HEK293T (cell line): Measurements from ENCODE around the gene WDFY1.

Source experiments
- ARNT ChIP-seq: fragments of 450-650 bp; IDR thresholded peaks from 2 replicates; pipeline ENCODE4 v1.6.1; 2017; ENCODE audit warnings: mild to moderate bottlenecking
- BHLHE40 ChIP-seq: fragments of 450-650 bp; IDR thresholded peaks from 2 replicates; pipeline ENCODE4 v1.6.1; 2016; ENCODE audit warnings: mild to moderate bottlenecking, moderate library complexity, borderline replicate concordance
- CTBP1 ChIP-seq: fragments of 450-650 bp; IDR thresholded peaks from 2 replicates; pipeline ENCODE4 v1.6.1; 2016; ENCODE audit warnings: borderline replicate concordance
- ELF4 ChIP-seq: fragments of 450-650 bp; IDR thresholded peaks from 2 replicates; pipeline ENCODE4 v1.6.1; 2017; ENCODE audit warnings: antibody characterized with exemption
- FOXA1 ChIP-seq: fragments of 450-650 bp; IDR thresholded peaks from 2 replicates; pipeline ENCODE4 v1.6.1; 2016; ENCODE audit warnings: mild to moderate bottlenecking
- FOXM1 ChIP-seq: fragments of 450-650 bp; IDR thresholded peaks from 2 replicates; pipeline ENCODE4 v1.6.1; 2017; ENCODE audit warnings: mild to moderate bottlenecking, borderline replicate concordance
- HDGF ChIP-seq: fragments of 450-650 bp; IDR thresholded peaks from 2 replicates; pipeline ENCODE4 v1.6.1; 2017; ENCODE audit warnings: antibody characterized with exemption, borderline replicate concordance
- SUZ12 ChIP-seq: fragments of 450-650 bp; IDR thresholded peaks from 2 replicates; pipeline ENCODE4 v1.6.1; 2016; ENCODE audit warnings: mild to moderate bottlenecking
- TF ChIP-seq, protein P1 (sequence below): fragments of 450-650 bp; IDR thresholded peaks from 2 replicates; pipeline ENCODE4 v1.6.1; 2016

DNA sequence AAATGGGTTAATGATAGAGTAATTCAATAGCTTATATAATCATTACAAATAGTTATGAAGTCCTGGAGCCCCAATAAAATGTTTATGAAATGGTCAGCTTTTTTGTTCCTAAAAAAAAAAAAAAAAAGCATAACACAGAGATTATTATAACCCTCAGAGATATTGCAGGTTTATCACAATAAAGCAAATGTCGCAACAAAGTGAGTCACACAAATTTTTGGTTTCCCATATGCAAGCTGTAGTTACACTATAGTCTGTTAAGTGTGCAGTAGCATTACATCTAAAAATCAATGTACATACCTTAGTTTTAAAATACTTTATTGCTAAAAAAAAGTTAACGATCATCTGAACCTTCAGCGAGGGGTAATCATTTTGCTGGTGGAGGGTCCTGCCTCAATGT is 20.0 kb downstream of the WDFY1 start:
- TF ChIP-seq BHLHE40 = no peak
- TF ChIP-seq ELF4 = no peak
- no peak for TF ChIP-seq FOXM1
- no peak for TF ChIP-seq FOXA1
- no peak for TF ChIP-seq ARNT
- TF ChIP-seq SUZ12 = no peak
- TF ChIP-seq, protein P1, sequence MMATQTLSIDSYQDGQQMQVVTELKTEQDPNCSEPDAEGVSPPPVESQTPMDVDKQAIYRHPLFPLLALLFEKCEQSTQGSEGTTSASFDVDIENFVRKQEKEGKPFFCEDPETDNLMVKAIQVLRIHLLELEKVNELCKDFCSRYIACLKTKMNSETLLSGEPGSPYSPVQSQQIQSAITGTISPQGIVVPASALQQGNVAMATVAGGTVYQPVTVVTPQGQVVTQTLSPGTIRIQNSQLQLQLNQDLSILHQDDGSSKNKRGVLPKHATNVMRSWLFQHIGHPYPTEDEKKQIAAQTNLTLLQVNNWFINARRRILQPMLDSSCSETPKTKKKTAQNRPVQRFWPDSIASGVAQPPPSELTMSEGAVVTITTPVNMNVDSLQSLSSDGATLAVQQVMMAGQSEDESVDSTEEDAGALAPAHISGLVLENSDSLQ = no peak
- TF ChIP-seq CTBP1 = no peak
- TF ChIP-seq HDGF = no peak
